Kasumi-1 (cell line): ENCODE results near the gene RASAL2.
A peak's percentile ranks its signal among the peaks of the same experiment; 100 is the strongest.

Source experiments
- DNase-seq, 2 experiments: peaks; one replicate each; lab custom pipeline; 2025; lab: John Stamatoyannopoulos, UW

RASAL2 gene

DNA sequence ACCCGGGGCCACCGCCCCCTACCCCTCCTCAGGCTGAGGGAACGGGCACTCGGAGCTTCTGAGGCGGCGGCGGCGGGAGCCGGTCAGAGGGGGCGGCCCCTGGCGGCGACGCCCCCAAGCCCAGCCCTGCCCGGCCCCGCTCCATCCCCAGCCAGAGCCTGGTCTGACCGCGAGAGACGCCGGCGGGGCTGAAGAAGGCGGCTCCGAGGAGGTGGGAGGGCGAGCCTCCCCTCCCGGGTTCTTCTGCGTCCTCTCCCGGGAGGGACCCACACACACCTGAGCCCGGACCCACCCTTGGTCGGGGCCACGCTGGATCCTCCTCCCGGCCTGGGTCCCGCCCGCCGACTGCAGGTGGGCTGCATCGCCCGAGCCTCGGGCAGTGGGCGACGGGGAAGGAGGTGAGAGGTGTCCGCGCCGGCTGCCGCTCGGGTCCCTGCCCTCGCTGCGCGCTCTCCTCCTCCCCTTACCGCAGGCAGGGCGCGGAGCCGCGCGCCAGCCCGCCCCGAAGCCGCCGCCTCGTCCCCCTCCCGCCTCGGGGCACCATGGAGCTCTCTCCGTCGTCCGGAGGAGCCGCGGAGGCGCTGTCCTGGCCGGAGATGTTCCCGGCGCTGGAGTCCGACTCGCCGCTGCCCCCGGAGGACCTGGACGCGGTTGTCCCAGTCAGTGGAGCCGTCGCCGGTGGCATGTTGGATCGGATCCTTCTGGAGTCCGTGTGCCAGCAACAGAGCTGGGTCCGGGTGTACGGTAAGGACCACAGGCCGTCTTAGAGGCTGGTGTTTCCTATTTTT, at the start of gene RASAL2:
TSS of gene RASAL2 (plus strand) at position 154 of the 788 bp plus-strand sequence. CDS start at position 543, 389 bp downstream.
- DNase-seq: peak in 1 of 2 experiments; percentile 24

DNA sequence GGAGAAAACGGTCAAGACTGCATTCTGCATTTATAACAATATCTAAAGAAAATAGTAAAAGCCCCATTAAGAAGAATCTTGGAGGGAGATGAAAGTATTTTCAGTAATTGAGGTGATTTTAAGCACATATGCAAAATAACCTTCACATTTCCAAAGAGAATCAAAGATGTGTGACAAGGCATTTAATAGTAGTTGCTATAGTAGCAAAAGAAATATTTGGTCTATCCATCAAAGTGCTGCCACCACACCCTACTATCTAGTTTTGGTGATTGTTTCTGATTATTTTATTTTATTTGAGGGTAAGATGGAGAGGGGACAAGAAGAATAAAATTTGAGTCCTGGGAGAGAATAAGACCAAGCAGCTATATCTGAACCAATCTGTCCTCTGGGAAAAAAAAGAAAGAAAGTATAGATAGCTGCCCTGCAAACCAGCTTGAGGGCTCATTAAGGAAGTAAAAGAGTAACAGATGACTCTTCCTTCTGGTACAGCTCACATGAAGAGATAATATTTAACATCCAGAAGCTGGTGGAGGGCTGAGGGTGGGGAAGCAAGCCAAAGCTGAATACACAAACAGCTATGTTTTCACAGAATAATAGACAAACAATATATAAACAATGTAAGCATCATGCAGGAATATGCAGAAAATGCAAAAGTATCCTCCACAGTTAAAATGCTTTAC, 47.2 kb upstream of the RASAL2 start:
- DNase-seq: no peak

DNA sequence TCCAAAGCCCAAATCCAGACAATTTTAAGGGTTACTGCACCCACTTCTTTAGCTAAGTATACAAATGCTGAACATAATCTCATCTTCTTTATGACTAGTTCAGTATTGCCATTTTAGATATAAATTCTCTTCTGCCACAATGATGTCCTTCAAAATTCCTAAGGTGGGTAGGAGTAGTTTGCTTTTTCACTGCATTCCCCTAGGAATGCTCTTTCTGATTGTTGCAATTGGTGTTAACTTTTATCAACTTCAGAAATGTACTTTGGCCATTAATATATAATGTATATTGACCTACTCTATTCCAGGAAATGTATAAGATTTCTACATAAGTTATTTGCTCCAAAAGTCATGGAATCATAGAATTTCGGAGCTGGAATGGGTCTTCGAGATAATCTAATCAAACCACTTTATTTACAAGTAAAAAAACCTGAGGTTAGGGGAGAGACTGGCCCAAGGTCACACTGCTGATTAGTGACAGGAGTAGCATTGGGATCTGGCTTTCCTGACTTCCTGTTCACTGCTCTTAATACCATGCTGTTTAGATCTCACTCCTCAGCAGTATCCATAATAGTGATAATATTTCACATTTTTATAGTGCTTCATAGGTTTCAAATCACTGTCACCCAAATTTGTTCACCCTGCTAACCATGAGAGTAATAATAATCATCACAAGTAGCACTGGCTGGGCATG, 46.4 kb upstream of the RASAL2 start:
- no peak for DNase-seq

DNA sequence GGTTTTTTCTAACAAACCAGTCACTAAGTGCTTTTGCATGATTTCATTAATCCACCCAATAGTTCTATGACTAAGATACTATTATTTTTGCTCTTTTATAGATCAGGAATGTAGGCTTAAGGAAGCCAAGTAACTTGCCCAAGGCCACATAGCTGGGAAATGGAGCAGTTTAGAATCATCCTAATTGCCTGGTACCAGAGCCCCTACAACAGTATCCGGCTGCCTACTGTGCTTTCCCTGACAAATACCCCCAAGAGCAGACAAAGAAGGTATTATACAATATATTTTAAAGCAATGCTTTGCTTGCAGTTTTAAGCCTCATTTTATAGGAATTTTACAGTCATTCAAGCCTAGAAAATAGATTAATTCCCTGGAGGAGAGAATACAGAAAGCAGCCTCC, 45.5 kb upstream of the RASAL2 start:
- no peak for DNase-seq

DNA sequence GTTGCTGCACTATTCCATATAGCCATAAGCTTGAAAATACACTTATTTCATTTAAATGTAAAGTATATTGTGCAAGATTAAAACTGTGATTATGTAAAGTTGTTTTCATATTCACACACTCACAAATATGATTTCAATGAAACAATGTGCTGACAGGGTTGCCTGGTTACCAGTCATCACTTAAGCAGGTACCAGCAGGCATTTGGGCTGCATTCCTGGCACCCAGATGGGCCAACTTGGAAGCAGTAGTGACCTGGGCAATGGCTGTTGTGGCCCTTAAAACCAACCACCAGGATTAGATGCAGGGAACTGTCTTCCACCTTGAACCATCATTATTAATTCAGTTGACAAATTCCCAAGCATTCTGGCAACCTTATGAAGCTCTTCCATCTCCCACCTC, 45.0 kb upstream of the RASAL2 start:
- DNase-seq: no peak

DNA sequence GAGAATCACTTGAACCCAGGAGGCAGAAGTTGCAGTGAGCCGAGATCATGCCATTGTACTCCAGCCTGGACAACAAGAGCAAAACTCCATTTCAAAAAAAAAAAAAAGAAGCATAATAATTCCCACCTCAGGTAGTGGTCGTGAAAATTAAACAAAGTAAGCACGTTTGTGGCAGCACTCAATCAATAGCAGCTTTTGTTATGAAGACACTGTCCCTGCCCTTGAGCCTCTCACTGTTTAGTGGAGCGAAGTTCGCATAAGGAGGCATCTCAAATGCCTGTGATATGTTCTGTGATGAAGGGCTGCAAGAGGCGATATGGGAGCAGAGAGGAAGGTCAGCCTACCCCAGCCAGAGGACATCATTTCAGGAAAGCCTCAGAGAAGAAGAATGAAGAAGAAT, 43.8 kb upstream of the RASAL2 start:
- DNase-seq: no peak

DNA sequence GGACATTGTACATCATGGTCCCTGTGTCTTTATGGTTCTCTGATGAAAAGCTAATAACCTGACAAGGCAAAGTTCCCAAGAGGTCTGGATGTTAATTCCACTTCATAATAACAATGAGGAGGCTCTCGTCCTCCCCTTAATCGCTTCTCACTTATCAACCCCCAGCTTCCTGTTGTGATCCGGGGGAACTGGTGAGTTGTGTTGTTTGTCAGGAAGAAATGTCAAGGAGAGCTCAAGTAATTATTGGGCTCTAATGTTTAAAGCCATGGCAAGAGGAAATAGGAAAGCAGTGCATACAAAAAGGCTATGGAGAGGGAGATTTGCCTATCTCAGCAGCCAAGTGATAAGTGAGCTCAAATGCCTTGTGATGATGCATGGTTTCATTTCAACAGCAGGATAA, 42.8 kb upstream of the RASAL2 start:
- DNase-seq: no peak

DNA sequence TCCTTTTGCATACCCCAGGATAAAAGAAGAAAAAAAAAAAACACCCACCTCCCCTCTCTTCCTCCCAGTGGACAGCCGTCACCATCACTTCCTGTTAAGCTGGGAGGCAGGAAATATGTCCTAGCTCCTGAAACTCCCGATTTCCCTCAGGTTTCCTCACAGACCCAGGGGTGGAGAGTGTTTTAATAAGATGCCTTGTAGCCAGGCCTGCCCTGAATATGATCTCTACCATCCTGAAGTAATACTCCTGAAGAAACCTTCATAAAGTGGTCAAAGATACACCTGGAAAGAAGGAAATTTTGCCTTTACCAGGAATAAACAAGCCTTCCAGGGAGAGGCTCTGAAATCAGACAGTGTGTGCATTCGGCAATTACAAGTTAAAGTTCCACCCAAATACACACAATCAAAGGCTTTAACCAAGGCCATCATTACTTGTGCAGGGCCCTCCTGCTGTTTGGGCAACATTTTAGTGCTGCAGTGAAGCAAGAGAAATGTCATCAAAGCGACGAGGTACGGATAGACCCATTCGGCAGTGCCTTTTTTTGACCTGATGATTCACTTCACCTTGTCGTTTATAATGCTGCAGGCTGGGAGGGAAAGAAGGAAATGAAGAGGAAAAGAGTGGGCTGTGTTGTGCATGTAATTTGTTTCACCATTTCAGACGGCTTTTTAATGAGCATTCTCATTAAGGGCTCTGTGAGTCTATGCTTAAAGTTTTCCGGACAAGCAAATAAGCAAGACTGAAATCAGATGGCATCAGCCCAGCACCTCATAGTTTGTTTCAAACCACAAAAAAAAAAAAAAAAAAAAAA, 41.0 kb upstream of the RASAL2 start:
- DNase-seq: no peak

DNA sequence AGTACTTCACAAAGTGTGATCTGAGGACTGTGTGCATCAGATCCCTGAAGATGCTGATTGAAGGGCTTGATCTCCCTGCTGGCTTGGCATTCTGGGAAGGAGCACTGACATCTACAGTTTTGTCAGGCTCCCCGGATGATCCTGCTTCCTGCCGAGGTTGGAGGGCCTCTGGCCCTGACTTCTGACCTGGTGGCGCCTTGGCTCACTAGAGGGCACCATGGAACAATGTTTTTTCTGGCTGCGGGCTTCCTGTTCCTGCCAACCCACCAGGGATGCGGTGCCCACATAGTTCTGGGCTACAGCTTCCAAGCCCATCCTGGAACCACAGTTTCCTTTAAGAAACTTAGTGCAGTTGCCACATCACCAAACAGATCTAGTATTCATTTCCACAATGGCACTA, 38.8 kb upstream of the RASAL2 start:
- peak; percentile 49 to 51 for DNase-seq

DNA sequence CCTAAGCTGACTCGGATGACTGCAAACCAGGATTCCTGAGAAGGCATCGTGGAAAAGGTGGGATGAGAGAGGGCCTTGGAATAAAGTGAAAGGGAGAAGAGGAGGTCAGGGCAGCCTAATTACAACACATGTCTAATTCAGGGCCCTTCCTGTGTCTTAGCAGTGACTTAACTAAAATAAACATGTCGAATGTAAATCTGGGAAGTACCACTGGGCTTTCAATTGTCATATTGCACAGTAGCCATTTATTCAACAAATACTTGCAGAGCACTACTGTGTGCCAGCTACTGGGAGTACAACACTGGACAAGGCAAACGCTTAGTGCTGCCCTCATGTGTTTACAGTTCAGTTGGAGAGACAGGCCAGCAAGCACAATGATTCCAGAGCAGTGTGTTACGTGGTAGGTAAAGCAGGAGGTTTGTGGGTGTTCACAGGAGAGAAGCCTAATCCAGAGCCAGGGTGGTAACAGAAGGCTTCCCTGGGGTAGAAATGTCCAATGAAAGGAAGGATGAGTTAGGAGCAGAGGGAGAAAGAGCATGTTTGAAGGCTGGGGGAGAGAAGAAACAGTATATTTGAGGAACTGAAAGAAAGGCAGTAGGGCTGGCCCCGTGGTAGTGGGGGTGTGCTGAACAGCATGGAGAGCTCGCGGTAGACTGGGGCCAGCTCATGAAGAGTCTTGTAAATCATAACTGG, 38.0 kb upstream of the RASAL2 start:
- peak; percentile 62 to 66 for DNase-seq

DNA sequence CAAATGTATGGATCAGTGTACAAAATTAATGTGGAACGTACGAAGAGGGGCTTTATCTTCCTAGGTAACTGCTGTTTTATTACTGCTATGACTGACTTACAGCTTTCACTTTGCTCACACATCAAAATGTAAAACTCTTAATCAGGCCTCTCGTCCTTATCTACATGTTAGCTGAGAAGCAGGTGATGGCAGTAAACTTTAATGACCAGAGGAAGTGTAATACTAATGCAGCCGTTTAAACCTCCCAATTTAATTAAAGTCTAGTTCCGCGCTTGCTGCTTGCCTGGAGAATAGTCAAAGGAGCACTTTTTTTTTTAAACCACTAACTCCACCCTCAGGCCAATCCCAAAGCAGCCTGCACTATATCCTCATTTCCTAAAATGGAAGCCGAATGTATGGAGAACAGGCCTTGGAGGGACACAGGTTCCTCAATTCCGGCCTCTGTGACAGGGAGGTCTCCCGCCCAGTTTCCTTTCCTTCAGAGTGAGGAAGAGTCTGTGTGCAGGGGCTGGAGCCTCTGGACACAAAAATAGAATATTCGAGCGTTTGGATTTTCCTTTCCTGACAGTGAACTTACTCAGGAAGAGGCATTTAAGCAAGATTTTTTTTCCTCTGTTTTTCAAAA, 36.7 kb upstream of the RASAL2 start:
- DNase-seq: peak; percentile 38 to 52

DNA sequence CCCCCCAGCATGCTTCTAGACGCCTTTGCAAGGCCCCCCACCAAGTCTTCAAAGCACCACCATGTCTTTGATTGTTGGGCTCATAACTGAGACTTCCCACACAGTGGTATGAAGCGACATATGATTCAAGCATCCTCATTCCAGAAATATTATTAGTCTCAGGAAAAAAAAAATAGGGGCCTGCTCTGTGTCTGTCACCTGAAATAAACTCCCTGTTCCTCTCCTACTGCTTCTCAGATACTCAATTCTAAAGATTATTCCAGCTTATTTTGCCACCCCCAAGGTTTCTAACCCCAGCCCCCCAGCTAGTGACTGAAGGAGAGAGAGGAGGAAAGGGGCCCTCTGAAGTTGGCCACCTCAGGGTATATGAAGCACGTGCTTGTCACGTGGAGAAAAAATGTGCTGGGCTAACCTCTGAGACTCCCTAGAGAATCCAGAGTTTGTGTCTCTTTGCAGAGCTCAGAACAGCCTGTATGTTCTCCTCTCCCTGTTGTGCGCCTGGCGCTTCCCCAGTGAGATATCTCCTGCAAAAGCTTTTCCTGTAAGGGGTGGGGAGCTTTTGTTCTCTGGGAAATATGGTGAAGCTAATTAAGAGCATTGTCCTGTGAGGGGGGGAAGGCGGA, 35.9 kb upstream of the RASAL2 start:
- no peak for DNase-seq

DNA sequence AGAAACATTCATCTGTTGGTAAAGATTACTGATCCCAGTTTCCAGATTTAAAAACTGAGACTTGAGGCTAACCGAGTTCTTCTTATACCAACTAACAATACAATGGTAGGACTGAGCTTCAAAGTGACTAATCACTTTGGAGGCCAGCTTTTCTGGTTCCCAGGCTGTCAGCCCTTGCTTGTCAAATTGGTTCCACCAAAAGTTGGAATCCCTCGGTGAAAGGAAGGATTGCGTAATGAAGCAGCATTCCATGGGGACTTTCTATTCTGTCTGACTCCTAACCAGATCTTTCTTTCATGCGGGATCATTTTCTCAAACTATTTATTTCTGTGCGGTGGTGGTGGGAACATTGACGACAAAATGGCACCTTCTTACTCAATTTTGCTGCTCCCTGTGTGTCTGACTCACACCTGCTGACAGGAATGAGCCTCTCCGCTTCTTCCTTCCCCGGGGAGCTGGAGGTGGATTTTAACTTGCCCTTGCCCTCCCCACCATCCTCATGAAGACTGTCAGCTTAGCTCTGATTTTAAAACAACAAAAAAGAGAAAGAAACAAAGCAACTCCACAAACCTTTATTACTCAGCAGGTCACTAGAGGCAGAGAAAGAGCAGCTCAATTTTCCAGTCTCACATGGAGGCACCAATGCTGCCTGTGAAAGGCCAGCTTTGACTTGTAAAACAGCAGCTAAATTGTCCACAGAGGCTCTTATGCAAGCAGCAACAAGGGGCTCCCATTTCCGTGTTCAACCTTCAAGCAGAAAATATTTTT, 32.9 kb upstream of the RASAL2 start:
- DNase-seq: no peak

DNA sequence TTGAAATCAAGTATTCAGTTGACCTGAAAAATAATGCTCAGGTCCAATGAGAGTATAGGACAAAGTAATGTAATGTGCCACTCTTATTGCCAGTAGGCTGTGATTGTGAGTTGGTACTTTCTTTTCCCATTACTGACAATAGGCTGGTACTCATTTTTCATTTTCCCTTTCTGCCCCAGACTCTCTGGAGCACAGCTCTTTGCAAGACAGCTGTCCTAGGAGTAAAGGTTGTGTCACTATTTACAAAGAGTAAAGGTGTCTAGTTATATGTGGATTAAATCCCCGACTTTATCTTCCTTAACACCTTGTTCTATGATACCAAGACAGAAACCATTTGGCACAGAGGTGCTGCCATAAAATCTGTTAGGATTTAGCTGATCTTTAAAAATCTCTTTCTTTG, 32.3 kb upstream of the RASAL2 start:
- no peak for DNase-seq

DNA sequence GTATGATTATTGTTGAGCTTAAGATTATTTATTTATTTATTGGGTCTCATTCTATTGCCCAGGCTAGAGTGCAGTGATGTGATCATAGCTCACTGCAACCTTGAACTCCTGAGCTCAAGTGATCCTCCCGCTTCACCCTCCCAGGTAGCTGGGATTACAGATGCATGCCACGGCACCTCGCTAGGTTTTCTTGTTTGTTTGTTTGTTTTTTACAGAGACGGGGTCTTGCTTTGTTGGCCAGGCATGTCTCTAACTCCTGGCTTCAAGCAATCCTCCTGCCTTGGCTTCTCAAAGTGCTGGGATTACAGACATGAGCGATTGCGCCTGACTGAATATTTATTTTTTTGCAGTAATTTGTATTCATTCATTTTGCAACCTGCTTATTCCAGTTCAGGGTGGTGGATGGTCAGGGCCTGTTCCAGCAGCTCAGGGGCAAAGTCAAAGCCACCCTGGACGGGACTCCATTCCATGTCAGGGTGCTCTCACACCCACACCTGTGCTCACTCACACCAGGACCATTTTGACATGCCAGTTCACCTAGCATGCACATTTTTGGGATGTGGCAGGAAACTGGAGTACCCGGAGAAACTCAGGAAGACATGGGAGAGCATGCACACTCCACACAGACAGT, 29.6 kb upstream of the RASAL2 start:
- no peak for DNase-seq

DNA sequence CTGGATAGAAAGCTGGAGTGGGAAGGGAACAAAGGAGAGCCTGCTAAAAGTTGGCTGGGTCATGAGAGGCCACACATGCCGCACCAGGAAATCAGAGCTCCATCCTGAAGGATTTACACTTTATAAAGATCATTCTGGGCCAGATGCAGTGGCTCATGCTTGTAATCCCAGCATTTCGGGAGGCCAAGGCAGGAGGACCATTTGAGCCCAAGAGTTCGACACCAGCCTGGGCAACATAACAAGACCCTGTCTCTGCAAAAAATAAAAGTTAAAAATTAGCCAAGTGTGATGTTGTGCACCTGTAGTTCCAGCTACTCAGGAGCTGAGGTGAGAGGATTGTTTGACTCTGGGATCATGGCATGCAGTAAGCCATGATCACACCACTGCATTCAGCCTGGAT, 28.7 kb upstream of the RASAL2 start:
- DNase-seq: no peak

DNA sequence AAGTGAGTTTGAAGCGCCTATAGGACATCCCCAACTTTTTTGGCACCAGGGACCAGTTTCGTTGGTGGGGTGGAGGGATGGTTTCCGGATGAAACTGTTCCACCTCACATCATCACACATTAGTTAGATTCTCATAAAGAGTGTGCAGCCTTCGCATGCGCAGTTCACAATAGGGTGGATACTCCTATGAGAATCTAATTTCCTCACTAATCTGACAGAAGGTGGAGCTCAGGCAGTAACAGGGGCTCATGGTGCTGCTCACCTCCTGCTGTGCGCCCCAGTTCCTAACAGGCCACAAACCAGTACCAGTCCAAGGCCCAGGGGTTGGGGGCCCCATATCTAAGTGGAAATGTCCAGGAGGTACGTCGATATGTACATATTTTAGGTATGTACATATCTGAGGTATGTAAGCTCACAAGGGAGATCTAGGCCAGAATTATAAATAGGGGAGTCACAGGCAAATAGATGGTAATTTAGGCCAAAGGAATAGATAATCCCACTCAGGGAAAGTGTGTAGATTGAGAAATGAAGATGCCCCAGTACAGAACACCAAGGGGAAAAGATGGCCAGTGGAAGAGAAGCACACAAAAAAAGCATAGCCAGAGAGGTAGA, 27.5 kb upstream of the RASAL2 start:
- no peak for DNase-seq

DNA sequence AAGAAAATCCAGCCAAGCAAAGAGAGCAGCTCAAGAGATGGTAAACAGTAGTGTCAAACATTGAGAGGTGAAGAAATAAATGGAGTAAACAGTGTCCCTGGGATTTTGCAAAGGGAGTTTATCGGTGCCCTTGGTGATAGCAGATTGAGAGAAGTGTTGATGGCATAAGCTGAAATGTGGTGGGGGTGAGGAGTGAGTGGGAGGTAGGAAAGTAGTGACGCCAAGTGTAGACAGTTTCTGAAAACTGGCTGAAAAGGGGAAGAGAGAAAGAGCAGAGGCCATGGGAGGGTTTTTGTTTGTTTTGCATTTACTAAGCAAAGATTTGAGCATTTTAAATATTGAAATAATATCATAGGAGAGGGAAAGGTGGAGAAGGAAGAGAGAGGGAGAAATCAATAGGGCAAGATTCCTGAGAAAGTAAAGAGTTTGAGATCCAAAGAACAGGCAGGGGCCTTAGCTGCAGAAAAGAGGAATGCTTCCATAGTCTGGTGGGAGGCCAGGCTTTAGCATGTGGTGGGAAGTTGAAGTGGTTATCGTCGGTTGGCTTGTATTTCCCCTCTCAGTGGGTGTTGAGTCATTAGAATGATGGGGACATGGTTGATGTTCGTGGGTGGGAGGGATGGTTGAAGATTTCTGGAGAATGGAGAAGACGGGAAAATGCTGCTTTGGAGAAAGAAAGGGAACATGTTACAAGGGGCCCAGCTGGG, 26.8 kb upstream of the RASAL2 start:
- peak; percentile 80 to 85 for DNase-seq
